MM.1S (cell line): ENCODE data around the gene EAF2.

Experiments
- CTCF ChIP-seq: fragments of 300-600 bp; sonication (generic); IDR thresholded peaks from 2 replicates; pipeline ENCODE4 v1.5.1; 2016; ENCODE audit warnings: antibody characterized with exemption, low read length, mixed read lengths
- EZH2 ChIP-seq: fragments of 300-600 bp; sonication (generic); optimal IDR thresholded peaks from 2 replicates; pipeline ENCODE3; 2017; ENCODE audit warnings: low read depth, mild to moderate bottlenecking, antibody characterized with exemption, low read length, mixed read lengths

GRCh38 chr3:121852256-121852655 is 17.2 kb downstream of the EAF2 start:
- TF ChIP-seq CTCF (no peak), EZH2 (no peak)
